Gastrocnemius medialis (tissue), 4 donors: Measurements from ENCODE around the gene IPCEF1. TPM values are rescaled to one million over a fixed set of nuclear protein-coding genes. Genes with fewer than 3 reads are reported as not detected.
"Not testable (repeated sequence)": the region's sequence is repeated elsewhere in the genome, so short reads cannot be mapped to it uniquely, and the experiment has no call there.

Source experiments
- ATAC-seq, 2 donors: fragments of 150-250 bp; one replicate each; pipeline ENCODE4 v1.9.1; 2016
- DNase-seq, 2 donors: peaks; one replicate each; pipeline ENCODE4 v3.0.0-alpha.2; 2019
- H3K27ac ChIP-seq, 4 donors: fragments of 200-600 bp; sonication (generic); 1 replicate in 1 of 4; 2 replicates in 3 of 4; pipeline ENCODE4 v1.5.1; 2016 to 2018; ENCODE audit warnings: mild to moderate bottlenecking in 2 of 4, moderate library complexity in 1 of 4
- H3K27me3 ChIP-seq, 3 donors: fragments of 200-600 bp; sonication (generic) in 2 of 3; 1 replicate in 1 of 3; 2 replicates in 2 of 3; pipeline versions ENCODE4 v1.5.1 to v1.6.0; 2016 to 2019; ENCODE audit warnings: mild to moderate bottlenecking in 1 of 3, moderate library complexity in 1 of 3
- H3K36me3 ChIP-seq, 2 donors: fragments of 200-600 bp; sonication (generic) in 1 of 2; one replicate each; pipeline ENCODE4 v1.5.1; 2017 to 2018
- H3K4me1 ChIP-seq, 2 donors: fragments of 200-600 bp; sonication (generic) in 1 of 2; one replicate each; pipeline ENCODE4 v1.5.1; 2016 to 2017; ENCODE audit warnings: mild to moderate bottlenecking in 2 of 2
- H3K4me3 ChIP-seq, 4 donors: fragments of 200-600 bp; sonication (generic) in 3 of 4; 1 replicate in 1 of 4; 2 replicates in 3 of 4; pipeline ENCODE4 v1.5.1; 2016 to 2019; ENCODE audit warnings: mild to moderate bottlenecking in 2 of 4
- H3K9me3 ChIP-seq, 3 donors: fragments of 200-600 bp; sonication (generic) in 2 of 3; 1 replicate in 1 of 3; 2 replicates in 2 of 3; pipeline ENCODE4 v1.5.1; 2016 to 2019
- POLR2A ChIP-seq, 2 donors: fragments of 450-650 bp; IDR thresholded peaks; one replicate each; pipeline ENCODE4 v1.6.1; 2017; ENCODE audit warnings: antibody characterized with exemption in 2 of 2, mild to moderate bottlenecking in 2 of 2, moderate library complexity in 2 of 2
- in situ Hi-C, 4 donors: fragments of 200-750 bp; cut with MboI; loops; one replicate each; pipeline versions ENCODE4 v1.15.0 to v1.8.0; 2017; ENCODE audit warnings: low sequenced_read_pairs in 4 of 4
- intact Hi-C: fragments of 100-400 bp; cut with DNase I; formaldehyde crosslinking; loops from one replicate; pipeline ENCODE4 v1.15.1; 2023; ENCODE audit warnings: low total_unique reads
- total RNA-seq, 4 donors: library from RNA; depleted of rRNA; stranded (reverse); fragments of >200 nt; gene quantifications; one replicate each; pipeline versions ENCODE4 v1.1.0 to v1.2.3, GENCODE V29; 2016
- TF ChIP-seq, protein P1 (sequence below), 5 experiments: fragments of 450-650 bp in 3 of 5; fragments of 200-600 bp in 2 of 5; sonication (generic) in 2 of 5; IDR thresholded peaks in 4 of 5; conservative IDR thresholded peaks in 1 of 5; 1 replicate in 4 of 5; 2 replicates in 1 of 5; pipeline ENCODE4 v1.5.1; 2016 to 2019; ENCODE audit warnings: antibody characterized with exemption in 5 of 5, mild to moderate bottlenecking in 3 of 5, moderate library complexity in 3 of 5

Gene IPCEF1
- total RNA-seq, 4 donors from 2014 or later: 0.24 to 0.85 TPM; not detected in 2

DNA sequence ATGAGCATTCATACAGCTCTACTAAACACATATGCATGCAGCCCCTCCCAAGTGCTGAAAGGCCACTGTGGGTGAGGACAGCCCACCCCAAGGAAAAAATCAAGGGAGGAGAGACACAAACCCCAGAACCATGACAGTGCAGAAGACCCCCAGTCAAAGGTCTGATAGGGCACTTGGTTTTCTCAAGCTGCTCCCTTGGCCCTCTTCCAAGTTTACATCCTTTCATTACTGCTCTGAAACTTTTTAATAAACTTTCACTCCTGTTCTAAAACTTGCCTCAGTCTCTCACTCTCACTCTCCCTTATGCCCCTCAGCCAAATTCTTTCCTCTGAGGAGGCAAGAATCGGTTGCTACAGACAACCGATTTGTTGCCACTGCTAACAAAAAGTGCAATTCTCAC is 24.9 kb downstream of the IPCEF1 start:
- intact Hi-C loops (no loop called here), in situ Hi-C loops (no loop called here)
- Histone ChIP-seq H3K4me3 (no peak overlapping the region), H3K27me3 (no peaks in the 10 kb centered on the region), H3K9me3 (no peaks in the 10 kb centered on the region), H3K36me3 (no peaks in the 10 kb centered on the region), H3K4me1 (no peaks in the 10 kb centered on the region), H3K27ac (no peak overlapping the region)
- ATAC-seq (no peak), DNase-seq (no peak)
- TF ChIP-seq, protein P1, sequence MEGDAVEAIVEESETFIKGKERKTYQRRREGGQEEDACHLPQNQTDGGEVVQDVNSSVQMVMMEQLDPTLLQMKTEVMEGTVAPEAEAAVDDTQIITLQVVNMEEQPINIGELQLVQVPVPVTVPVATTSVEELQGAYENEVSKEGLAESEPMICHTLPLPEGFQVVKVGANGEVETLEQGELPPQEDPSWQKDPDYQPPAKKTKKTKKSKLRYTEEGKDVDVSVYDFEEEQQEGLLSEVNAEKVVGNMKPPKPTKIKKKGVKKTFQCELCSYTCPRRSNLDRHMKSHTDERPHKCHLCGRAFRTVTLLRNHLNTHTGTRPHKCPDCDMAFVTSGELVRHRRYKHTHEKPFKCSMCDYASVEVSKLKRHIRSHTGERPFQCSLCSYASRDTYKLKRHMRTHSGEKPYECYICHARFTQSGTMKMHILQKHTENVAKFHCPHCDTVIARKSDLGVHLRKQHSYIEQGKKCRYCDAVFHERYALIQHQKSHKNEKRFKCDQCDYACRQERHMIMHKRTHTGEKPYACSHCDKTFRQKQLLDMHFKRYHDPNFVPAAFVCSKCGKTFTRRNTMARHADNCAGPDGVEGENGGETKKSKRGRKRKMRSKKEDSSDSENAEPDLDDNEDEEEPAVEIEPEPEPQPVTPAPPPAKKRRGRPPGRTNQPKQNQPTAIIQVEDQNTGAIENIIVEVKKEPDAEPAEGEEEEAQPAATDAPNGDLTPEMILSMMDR (IDR thresholded peaks at IDR 0.05 in 4 of 5, conservative IDR thresholded peaks at IDR 0.05 in 1 of 5): no peak
- no peak for TF ChIP-seq POLR2A (IDR thresholded peaks at IDR 0.05)

DNA sequence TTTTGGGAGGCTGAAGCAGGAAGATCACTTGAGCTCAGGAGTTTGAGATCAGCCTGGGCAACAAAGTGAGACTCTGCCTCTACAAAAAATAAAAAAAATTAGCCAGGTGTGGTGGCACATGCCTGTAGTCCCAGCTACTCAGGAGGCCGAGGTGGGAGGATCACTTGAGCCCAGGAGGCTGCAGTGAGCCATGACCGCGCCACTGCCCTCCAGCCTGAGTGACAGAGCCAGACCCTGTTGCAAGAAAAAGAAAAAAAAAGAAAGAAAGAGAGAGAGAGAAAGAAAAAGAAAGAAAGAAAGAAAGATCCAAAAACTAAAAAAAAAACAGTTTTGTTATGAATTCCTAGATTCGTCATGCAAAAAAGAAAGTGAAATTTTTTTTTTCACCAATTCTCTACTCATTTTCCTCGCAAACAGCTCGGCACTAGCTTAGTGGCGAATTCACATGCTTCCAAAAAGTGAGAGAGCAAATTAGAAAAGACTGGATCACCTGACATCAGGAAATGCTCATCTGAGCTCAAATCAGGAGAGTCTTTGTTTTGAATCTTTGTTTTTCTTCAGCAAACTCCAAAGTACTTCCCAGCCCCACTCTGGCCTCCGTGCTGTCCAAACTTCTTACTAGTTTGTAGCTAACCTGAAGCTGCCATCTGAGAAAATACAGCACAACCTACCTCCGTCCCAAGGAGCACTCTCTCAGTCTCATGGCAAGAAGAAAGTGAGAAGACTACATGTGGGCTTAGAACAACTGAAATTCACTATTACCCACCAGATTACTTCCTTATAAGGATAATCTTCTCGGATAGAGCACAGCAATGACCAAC is 27.0 kb downstream of the IPCEF1 start:
- no peak overlapping the region for H3K27ac ChIP-seq
- H3K4me3 ChIP-seq: no peak overlapping the region
- in situ Hi-C loops: no loop called here
- no peaks in the 10 kb centered on the region for H3K36me3 ChIP-seq
- intact Hi-C loops: no loop called here
- H3K27me3 ChIP-seq: no peaks in the 10 kb centered on the region
- no peaks in the 10 kb centered on the region for H3K4me1 ChIP-seq
- no peak for ATAC-seq
- H3K9me3 ChIP-seq: no peaks in the 10 kb centered on the region
- no peak for TF ChIP-seq POLR2A (IDR thresholded peaks at IDR 0.05)
- TF ChIP-seq, protein P1 (IDR thresholded peaks at IDR 0.05 in 4 of 5, conservative IDR thresholded peaks at IDR 0.05 in 1 of 5): no peak
- no peak for DNase-seq

DNA sequence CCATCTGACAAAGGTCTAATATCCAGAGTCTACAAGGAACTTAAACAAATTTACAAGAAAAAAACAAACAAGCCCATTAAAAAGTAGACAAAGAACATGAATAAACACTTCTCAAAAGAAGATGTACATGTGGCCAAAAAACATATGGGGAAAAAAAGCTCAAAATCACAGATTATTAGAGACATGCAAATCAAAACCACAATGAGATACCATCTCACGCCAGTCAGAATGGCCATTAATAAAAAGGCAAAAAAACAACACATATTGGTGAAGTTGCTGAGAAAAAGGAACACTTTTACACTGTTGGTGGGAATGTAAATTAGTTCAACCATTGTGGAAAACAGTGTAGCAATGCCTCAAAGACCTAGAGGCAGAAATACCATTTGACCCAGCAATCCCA is 29.3 kb downstream of the IPCEF1 start:
- H3K9me3 ChIP-seq, DNase-seq, H3K4me1 ChIP-seq, ATAC-seq, in situ Hi-C loops, intact Hi-C loops, H3K27ac ChIP-seq, H3K27me3 ChIP-seq, H3K4me3 ChIP-seq, H3K36me3 ChIP-seq: not testable (repeated sequence)

DNA sequence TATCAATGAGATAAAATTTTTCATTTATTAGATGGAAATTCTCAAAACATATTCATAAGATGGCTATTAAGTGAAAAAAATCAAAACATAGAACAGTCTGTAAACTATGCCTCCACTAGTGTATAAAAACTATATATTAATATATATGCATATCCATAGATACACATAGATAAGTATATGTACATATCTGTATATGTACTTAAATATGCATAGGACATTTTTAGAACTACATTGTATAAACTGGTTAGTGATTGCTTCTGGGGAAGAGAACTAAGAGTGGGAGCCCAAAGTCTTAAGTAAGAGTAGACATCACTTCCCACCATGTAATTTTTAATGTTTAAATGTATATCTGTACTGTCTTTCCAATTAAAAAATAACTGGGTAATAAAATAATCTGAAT is 31.5 kb downstream of the IPCEF1 start:
- Histone ChIP-seq H3K9me3 (no peaks in the 10 kb centered on the region), H3K27ac (no peak overlapping the region), H3K4me3 (no peak overlapping the region), H3K4me1 (no peaks in the 10 kb centered on the region), H3K27me3 (no peaks in the 10 kb centered on the region), H3K36me3 (no peaks in the 10 kb centered on the region)
- no peak for DNase-seq
- intact Hi-C loops: no loop called here
- in situ Hi-C loops: no loop called here
- no peak for ATAC-seq
- no peak for TF ChIP-seq POLR2A (IDR thresholded peaks at IDR 0.05)
- TF ChIP-seq, protein P1 (IDR thresholded peaks at IDR 0.05 in 4 of 5, conservative IDR thresholded peaks at IDR 0.05 in 1 of 5): no peak

DNA sequence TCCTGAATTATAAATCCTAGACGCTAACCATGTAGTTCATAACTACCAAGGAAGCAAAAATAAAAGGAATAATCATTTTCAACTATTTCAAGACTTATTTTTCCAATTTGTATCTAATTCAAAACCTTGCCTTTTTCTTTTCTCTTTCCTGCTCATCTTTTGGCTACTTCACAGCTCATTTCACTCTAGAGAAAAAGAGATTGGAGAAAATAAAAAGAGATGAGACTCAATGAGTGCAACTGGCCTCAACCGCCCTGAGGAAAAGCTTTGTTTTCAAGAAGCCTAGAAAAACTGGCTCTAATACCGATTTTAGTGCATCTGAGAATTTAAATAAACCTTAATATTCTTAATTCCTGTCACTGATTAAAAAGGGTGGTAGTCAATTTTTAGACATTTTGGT is 36.4 kb downstream of the IPCEF1 start:
- H3K4me1 ChIP-seq: no peaks in the 10 kb centered on the region
- DNase-seq (no peak), ATAC-seq (no peak)
- H3K36me3 ChIP-seq: no peaks in the 10 kb centered on the region
- in situ Hi-C loops (no loop called here), intact Hi-C loops (no loop called here)
- H3K27ac ChIP-seq: no peak overlapping the region
- no peaks in the 10 kb centered on the region for H3K27me3 ChIP-seq
- H3K9me3 ChIP-seq: no peaks in the 10 kb centered on the region
- no peak overlapping the region for H3K4me3 ChIP-seq
- TF ChIP-seq POLR2A (IDR thresholded peaks at IDR 0.05): no peak
- TF ChIP-seq, protein P1 (IDR thresholded peaks at IDR 0.05 in 4 of 5, conservative IDR thresholded peaks at IDR 0.05 in 1 of 5): no peak
